Endometrial microvascular endothelial cells (primary cell): ENCODE measurements around the gene GNAS. TPM values are rescaled to one million over a fixed set of nuclear protein-coding genes. Genes with fewer than 3 reads are reported as not detected.

Experiments used
- in situ Hi-C: cut with HindIII; loops from 2 replicates; pipeline ENCODE4 v1.10.0; 2017; ENCODE audit warnings: low sequenced_read_pairs, low pct_unique_long_range_greater_than_20kb; ENCODE audit errors: inconsistent ontology term
- total RNA-seq: library from RNA; depleted of rRNA; stranded (reverse); fragments of >200 nt; gene quantifications from one replicate; pipeline ENCODE4 v1.2.3, GENCODE V29; 2015; ENCODE audit errors: inconsistent ontology term

Gene GNAS
- total RNA-seq, 1 donor from 2014 or later, result 536 TPM

GRCh38 chr20:58891086-58891717 is 38.7 kb downstream of the GNAS start:
- in situ Hi-C loops, result no loop called here

- in situ Hi-C loops, result no loop called here
Observed at GRCh38 chr20:58891718-58892140, 39.2 kb downstream of the GNAS start.

- in situ Hi-C loops, result no loop called here
Observed at GRCh38 chr20:58892141-58892931, 39.8 kb downstream of the GNAS start.

GRCh38 chr20:58892932-58893224 is 40.4 kb downstream of the GNAS start:
- in situ Hi-C loops, result no loop called here

- in situ Hi-C loops, result no loop called here
Observed at GRCh38 chr20:58893355-58894120, 41.0 kb downstream of the GNAS start.

GRCh38 chr20:58894652-58895447 is 42.3 kb downstream of the GNAS start:
- in situ Hi-C loops, result no loop called here

GRCh38 chr20:58895448-58896180 is 43.1 kb downstream of the GNAS start:
- in situ Hi-C loops, result no loop called here

- in situ Hi-C loops, result no loop called here
Observed at GRCh38 chr20:58896820-58897219, 44.3 kb downstream of the GNAS start.

- in situ Hi-C loops, result no loop called here
Observed at GRCh38 chr20:58897488-58897887, 45.0 kb downstream of the GNAS start.

- in situ Hi-C loops, result no loop called here
Observed at GRCh38 chr20:58898629-58899408, 46.3 kb downstream of the GNAS start.

- in situ Hi-C loops, result no loop called here
Observed at GRCh38 chr20:58899512-58899911, 47.0 kb downstream of the GNAS start.

GRCh38 chr20:58900397-58900796 is 47.9 kb downstream of the GNAS start:
- in situ Hi-C loops, result no loop called here

- in situ Hi-C loops, result no loop called here
Observed at GRCh38 chr20:58901488-58902402, 49.2 kb downstream of the GNAS start.

- in situ Hi-C loops, result no loop called here
Observed at GRCh38 chr20:58903614-58904013, 51.1 kb downstream of the GNAS start.

GRCh38 chr20:58905236-58905635 is 52.7 kb downstream of the GNAS start:
- in situ Hi-C loops, result no loop called here

- in situ Hi-C loops, result no loop called here
Observed at GRCh38 chr20:58906111-58906510, 53.6 kb downstream of the GNAS start.

GRCh38 chr20:58906894-58907293 is 54.4 kb downstream of the GNAS start:
- in situ Hi-C loops, result no loop called here
